A549 (cell line): ENCODE results near the gene HMCN1. TPM values are rescaled to one million over a fixed set of nuclear protein-coding genes. Genes with fewer than 3 reads are reported as not detected.

Experiments
- ATAC-seq, 2 experiments: fragments of 200-7000 bp in 1 of 2; fragments of >200 bp in 1 of 2; cut with Nextera tagmentation in 1 of 2; cut with Tn5 transposase in 1 of 2; 3 replicates each; pipeline versions ENCODE4 v1.8.0 to v1.9.1; 2018 to 2020; ENCODE audit warnings: mild to moderate bottlenecking in 1 of 2, moderate library complexity in 1 of 2
- CTCF ChIA-PET: fragments of 300-600 bp; sonication (Branson Sonifier 250); formaldehyde crosslinking; extraction: SDS; loops from one replicate; lab custom pipeline; 2021; ENCODE audit warnings: antibody characterized with exemption, inconsistent platforms; lab: Yijun Ruan, JAX
- POLR2A ChIA-PET: fragments of 350-600 bp; formaldehyde crosslinking; extraction: SDS; loops from one replicate; lab custom pipeline; 2021; ENCODE audit warnings: antibody characterized with exemption, inconsistent platforms; lab: Yijun Ruan, JAX
- DNase-seq, 2 experiments: peaks; one replicate each; pipeline versions ENCODE4 v3.0.0 to v3.0.0-alpha.2; 2011 to 2016; ENCODE audit warnings: low read depth in 1 of 2, low spot score in 1 of 2
- FAIRE-seq: peaks from 2 replicates; lab custom pipeline; 2011; peaks lifted over from hg19 to GRCh38; lab: Jason Lieb, UNC
- H3K27ac ChIP-seq, 2 experiments: fragments of >200 bp; sonication (Bioruptor Twin); formaldehyde crosslinking; 3 replicates each; pipeline ENCODE4 v1.5.1; 2016 to 2017
- H3K4me1 ChIP-seq: fragments of >200 bp; sonication (Bioruptor Twin); formaldehyde crosslinking; 3 replicates; pipeline ENCODE4 v1.6.1; 2016
- H3K4me2 ChIP-seq: fragments of >200 bp; sonication (Bioruptor Twin); formaldehyde crosslinking; 3 replicates; pipeline ENCODE4 v1.6.1; 2016
- H3K4me3 ChIP-seq: fragments of >200 bp; sonication (Bioruptor Twin); formaldehyde crosslinking; 3 replicates; pipeline ENCODE4 v1.5.1; 2016
- H3K9me3 ChIP-seq: fragments of >200 bp; sonication (Bioruptor Twin); formaldehyde crosslinking; 3 replicates; pipeline ENCODE4 v1.6.1; 2016
- BHLHE40 ChIP-seq: IDR thresholded peaks from 2 replicates; pipeline ENCODE4 v1.6.1; 2012; ENCODE audit warnings: low read depth, low read length, inconsistent platforms
- CHD2 ChIP-seq: fragments of 150-350 bp; IDR thresholded peaks from 2 replicates; pipeline ENCODE4 v1.6.1; 2014; ENCODE audit warnings: low read length; ENCODE audit not compliant: partially characterized antibody
- EP300 ChIP-seq, 2 experiments: fragments of >200 bp; sonication (Bioruptor Twin); formaldehyde crosslinking; IDR thresholded peaks; 2 replicates in 1 of 2; 3 replicates in 1 of 2; pipeline ENCODE4 v1.6.1; 2016 to 2017
- ESRRA ChIP-seq: fragments of 150-350 bp; IDR thresholded peaks from 2 replicates; pipeline ENCODE4 v1.6.1; 2014; ENCODE audit warnings: mild to moderate bottlenecking, low read length, borderline replicate concordance
- FOSL2 ChIP-seq, 2 experiments: fragments of 450-650 bp in 1 of 2; fragments of >200 bp in 1 of 2; sonication (Bioruptor Twin) in 1 of 2; formaldehyde crosslinking; IDR thresholded peaks; 2 replicates each; pipeline versions ENCODE4 v1.5.0 to v1.6.1; 2016 to 2020; ENCODE audit warnings: mild to moderate bottlenecking in 1 of 2, moderate library complexity in 1 of 2
- HDAC2 ChIP-seq: fragments of 200-600 bp; sonication (generic); IDR thresholded peaks from 2 replicates; pipeline ENCODE4 v1.6.1; 2016
- HEYL ChIP-seq: fragments of 250-450 bp; sonication (Bioruptor Pico); IDR thresholded peaks from 2 replicates; pipeline ENCODE4 v1.8.0; 2021; ENCODE audit warnings: mild to moderate bottlenecking, moderate library complexity
- HOXA7 ChIP-seq: fragments of 250-450 bp; sonication (Bioruptor Pico); IDR thresholded peaks from 2 replicates; pipeline ENCODE4 v1.5.0; 2020; ENCODE audit warnings: mild to moderate bottlenecking, moderate library complexity
- JUNB ChIP-seq: fragments of >200 bp; sonication (Bioruptor Twin); formaldehyde crosslinking; IDR thresholded peaks from 2 replicates; pipeline ENCODE4 v1.6.1; 2016
- KDM1A ChIP-seq: fragments of 200-600 bp; sonication (generic); IDR thresholded peaks from 2 replicates; pipeline ENCODE4 v1.6.1; 2016; ENCODE audit warnings: low read depth, mild to moderate bottlenecking
- KDM5A ChIP-seq: fragments of 200-600 bp; sonication (generic); IDR thresholded peaks from 2 replicates; pipeline ENCODE4 v1.6.1; 2016; ENCODE audit warnings: antibody characterized with exemption, mild to moderate bottlenecking
- MAZ ChIP-seq: fragments of 150-350 bp; IDR thresholded peaks from 2 replicates; pipeline ENCODE4 v1.6.1; 2014; ENCODE audit warnings: antibody characterized with exemption, low read depth, low read length, borderline replicate concordance
- NFE2L2 ChIP-seq: fragments of 150-350 bp; conservative IDR thresholded peaks from 2 replicates; pipeline ENCODE4 v1.6.1; 2014; ENCODE audit warnings: low read length
- NPAS2 ChIP-seq: fragments of 250-450 bp; sonication (Bioruptor Pico); IDR thresholded peaks from 2 replicates; pipeline ENCODE4 v1.8.0; 2022; ENCODE audit warnings: mild to moderate bottlenecking, moderate library complexity, borderline replicate concordance
- NR3C1 ChIP-seq: fragments of >200 bp; sonication (Bioruptor Twin); formaldehyde crosslinking; IDR thresholded peaks from 3 replicates; pipeline ENCODE4 v1.6.1; 2017
- POLR2A ChIP-seq: IDR thresholded peaks from 2 replicates; pipeline ENCODE4 v1.6.1; 2012; ENCODE audit warnings: mild to moderate bottlenecking, low read length
- POLR2AphosphoS2 ChIP-seq: conservative IDR thresholded peaks from 2 replicates; pipeline ENCODE4 v1.6.1; 2012; ENCODE audit warnings: low read length, improper control_type of control experiment, inconsistent platforms
- RAD21 ChIP-seq, 2 experiments: fragments of >200 bp in 1 of 2; sonication (Bioruptor Twin) in 1 of 2; formaldehyde crosslinking in 1 of 2; IDR thresholded peaks in 1 of 2; conservative IDR thresholded peaks in 1 of 2; 2 replicates in 1 of 2; 3 replicates in 1 of 2; pipeline ENCODE4 v1.6.1; 2012 to 2018; ENCODE audit warnings: inconsistent platforms in 1 of 2
- RARB ChIP-seq: fragments of 250-450 bp; sonication (Bioruptor Pico); IDR thresholded peaks from 2 replicates; pipeline ENCODE4 v1.8.0; 2021; ENCODE audit warnings: mild to moderate bottlenecking, moderate library complexity
- SMC3 ChIP-seq: fragments of >200 bp; sonication (Bioruptor Twin); formaldehyde crosslinking; IDR thresholded peaks from 3 replicates; pipeline ENCODE4 v1.6.1; 2018; ENCODE audit warnings: inconsistent platforms
- SREBF2 ChIP-seq: fragments of 450-650 bp; IDR thresholded peaks from 2 replicates; pipeline ENCODE4 v1.6.1; 2014; ENCODE audit warnings: mild to moderate bottlenecking, moderate library complexity
- TP53 ChIP-seq: fragments of 250-450 bp; sonication (Bioruptor Pico); IDR thresholded peaks from 2 replicates; pipeline ENCODE4 v1.5.0; 2021; ENCODE audit warnings: mild to moderate bottlenecking, moderate library complexity
- WGBS: methylation state at CpG from one replicate; pipeline ENCODE4 v1.1.6; 2017; ENCODE audit errors: missing lambda C conversion rate; 5-methylcytosine and 5-hydroxymethylcytosine counted together
- polyA plus RNA-seq, 4 experiments: library from polyadenylated mRNA; depleted of rRNA in 3 of 4; stranded (reverse); fragments of >200 nt; fragmentation: RNase III in 1 of 4; extraction: RNeasy Plus Mini Kit Qiagen cat#74134 plus additional on column Dnase treatment in 1 of 4; gene quantifications; 2 replicates in 3 of 4; 3 replicates in 1 of 4; pipeline ENCODE4 v1.2.3, GENCODE V29; 2011 to 2017
- TF ChIP-seq, protein P1 (sequence below): fragments of 150-350 bp; IDR thresholded peaks from 2 replicates; pipeline ENCODE4 v1.6.1; 2014; ENCODE audit warnings: low read depth, mild to moderate bottlenecking, low read length
- TF ChIP-seq, protein P2 (sequence below): fragments of >200 bp; sonication (Bioruptor Twin); formaldehyde crosslinking; IDR thresholded peaks from 3 replicates; pipeline ENCODE4 v1.6.1; 2016
- TF ChIP-seq, protein P3 (sequence below): fragments of 250-450 bp; sonication (Bioruptor Pico); IDR thresholded peaks from 2 replicates; pipeline ENCODE4 v1.5.0; 2021; ENCODE audit warnings: mild to moderate bottlenecking, moderate library complexity, borderline replicate concordance
- TF ChIP-seq, protein P4 (sequence below): IDR thresholded peaks from 2 replicates; pipeline ENCODE4 v1.6.1; 2012

HMCN1 gene
- polyA plus RNA-seq, 2 of the 4 experiments (the other 2 are of a cell fraction) = 0.03 to 0.06 TPM

DNA sequence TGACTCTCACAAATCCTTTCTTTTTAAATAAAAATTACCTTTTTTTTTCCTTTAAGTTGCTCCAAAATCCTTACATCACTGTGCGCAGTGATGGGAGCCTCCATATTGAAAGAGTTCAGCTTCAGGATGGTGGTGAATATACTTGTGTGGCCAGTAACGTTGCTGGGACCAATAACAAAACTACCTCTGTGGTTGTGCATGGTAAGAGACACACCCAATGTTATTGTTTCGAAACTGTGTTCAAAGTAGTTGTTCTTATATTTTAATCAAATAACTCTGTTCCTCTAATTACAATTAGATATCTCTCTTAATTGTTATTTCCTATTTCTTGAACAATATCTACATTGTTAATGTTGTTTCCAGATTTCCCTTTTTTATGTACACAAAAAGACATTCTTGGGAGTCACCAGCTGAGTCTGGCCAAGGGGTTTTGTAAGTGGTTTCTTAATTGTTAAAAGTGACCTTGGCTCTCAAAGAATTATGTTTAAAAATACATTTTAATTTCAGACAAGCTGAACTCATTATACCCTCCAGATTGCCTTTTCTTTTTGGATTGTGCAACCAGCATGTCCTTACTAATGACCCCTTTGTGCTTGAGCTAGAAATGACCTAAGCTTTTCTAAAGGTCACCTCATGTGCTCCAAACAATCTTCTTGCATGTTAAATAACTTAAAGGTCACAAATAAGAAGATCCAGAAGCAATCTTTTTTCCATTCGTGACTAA lies 250.1 kb downstream of the HMCN1 start:
- POLR2A ChIA-PET = no interaction called here
- H3K4me2 ChIP-seq = no peak overlapping the region
- 29% methylated on average over 4 of the region's 4 CpGs for WGBS
- no peak for ATAC-seq
- FAIRE-seq = no peak
- no peaks in the 10 kb centered on the region for H3K9me3 ChIP-seq
- no peak overlapping the region for H3K4me3 ChIP-seq
- no peak for DNase-seq
- no peaks in the 10 kb centered on the region for H3K4me1 ChIP-seq
- H3K27ac ChIP-seq = no peak overlapping the region
- CTCF ChIA-PET = no interaction called here
- TF ChIP-seq KDM5A (no peak), NFE2L2 (no peak), FOSL2 (IDR thresholded peaks at IDR 0.05) (no peak), FOSL2 (CRISPR knock-in tag; IDR thresholded peaks at IDR 0.05) (no peak), SREBF2 (no peak), EP300 (IDR thresholded peaks at IDR 0.05) (no peak), MAZ (no peak), HEYL (no peak), NR3C1 (no peak), ESRRA (no peak)

DNA sequence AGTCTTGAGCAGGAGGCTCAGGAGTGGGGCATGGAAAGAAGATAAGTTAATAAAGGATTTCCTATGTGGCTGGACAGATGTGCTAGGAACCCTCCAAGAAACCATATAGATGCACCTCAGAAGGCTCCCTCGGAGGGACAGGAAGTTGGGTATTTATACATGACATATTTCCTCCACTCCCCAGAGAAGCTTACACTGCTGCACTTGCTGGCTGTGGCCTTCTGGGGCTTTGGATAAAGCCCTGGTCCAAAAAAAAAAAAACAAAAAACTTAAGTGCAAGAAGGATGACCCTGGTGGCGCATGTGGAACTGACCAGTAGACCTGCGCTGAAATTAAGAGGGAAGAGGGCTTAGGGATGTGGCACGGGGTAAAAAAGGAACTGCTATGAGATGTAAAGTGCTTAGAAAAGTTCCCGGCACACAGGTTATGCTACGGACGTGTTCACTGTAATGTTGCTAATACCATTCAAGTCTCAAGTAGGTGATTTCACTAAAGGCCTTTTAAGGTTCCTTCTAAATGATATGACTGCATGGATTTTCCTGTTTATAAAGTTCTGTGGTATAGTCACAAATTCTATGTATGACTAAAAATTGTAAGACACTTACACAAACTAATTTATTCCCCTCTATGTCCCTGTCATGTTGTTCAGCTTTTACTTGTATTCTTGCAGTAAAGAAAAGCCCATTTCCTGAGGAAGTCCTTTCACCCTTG lies 253.6 kb downstream of the HMCN1 start:
- H3K9me3 ChIP-seq = no peaks in the 10 kb centered on the region
- H3K4me3 ChIP-seq = no peak overlapping the region
- FAIRE-seq (no peak), ATAC-seq (no peak; a peak in 1 of 6 replicates), DNase-seq (no peak)
- no peak overlapping the region for H3K4me2 ChIP-seq
- ChIA-PET POLR2A (no interaction called here), CTCF (no interaction called here)
- no peak overlapping the region for H3K27ac ChIP-seq
- TF ChIP-seq HDAC2 (no peak), HOXA7 (CRISPR knock-in tag) (no peak), HEYL (no peak), CHD2 (no peak), BHLHE40 (no peak), RAD21 (conservative IDR thresholded peaks at IDR 0.05 in 1 of 2, IDR thresholded peaks at IDR 0.05 in 1 of 2) (no peak), TP53 (CRISPR knock-in tag) (no peak)
- TF ChIP-seq, protein P1, sequence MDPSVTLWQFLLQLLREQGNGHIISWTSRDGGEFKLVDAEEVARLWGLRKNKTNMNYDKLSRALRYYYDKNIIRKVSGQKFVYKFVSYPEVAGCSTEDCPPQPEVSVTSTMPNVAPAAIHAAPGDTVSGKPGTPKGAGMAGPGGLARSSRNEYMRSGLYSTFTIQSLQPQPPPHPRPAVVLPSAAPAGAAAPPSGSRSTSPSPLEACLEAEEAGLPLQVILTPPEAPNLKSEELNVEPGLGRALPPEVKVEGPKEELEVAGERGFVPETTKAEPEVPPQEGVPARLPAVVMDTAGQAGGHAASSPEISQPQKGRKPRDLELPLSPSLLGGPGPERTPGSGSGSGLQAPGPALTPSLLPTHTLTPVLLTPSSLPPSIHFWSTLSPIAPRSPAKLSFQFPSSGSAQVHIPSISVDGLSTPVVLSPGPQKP = no peak
- TF ChIP-seq, protein P2, sequence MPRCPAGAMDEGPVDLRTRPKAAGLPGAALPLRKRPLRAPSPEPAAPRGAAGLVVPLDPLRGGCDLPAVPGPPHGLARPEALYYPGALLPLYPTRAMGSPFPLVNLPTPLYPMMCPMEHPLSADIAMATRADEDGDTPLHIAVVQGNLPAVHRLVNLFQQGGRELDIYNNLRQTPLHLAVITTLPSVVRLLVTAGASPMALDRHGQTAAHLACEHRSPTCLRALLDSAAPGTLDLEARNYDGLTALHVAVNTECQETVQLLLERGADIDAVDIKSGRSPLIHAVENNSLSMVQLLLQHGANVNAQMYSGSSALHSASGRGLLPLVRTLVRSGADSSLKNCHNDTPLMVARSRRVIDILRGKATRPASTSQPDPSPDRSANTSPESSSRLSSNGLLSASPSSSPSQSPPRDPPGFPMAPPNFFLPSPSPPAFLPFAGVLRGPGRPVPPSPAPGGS = no peak
- TF ChIP-seq, protein P3, sequence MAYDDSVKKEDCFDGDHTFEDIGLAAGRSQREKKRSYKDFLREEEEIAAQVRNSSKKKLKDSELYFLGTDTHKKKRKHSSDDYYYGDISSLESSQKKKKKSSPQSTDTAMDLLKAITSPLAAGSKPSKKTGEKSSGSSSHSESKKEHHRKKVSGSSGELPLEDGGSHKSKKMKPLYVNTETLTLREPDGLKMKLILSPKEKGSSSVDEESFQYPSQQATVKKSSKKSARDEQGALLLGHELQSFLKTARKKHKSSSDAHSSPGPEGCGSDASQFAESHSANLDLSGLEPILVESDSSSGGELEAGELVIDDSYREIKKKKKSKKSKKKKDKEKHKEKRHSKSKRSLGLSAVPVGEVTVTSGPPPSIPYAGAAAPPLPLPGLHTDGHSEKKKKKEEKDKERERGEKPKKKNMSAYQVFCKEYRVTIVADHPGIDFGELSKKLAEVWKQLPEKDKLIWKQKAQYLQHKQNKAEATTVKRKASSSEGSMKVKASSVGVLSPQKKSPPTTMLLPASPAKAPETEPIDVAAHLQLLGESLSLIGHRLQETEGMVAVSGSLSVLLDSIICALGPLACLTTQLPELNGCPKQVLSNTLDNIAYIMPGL (CRISPR knock-in tag) = no peak
- WGBS = 50% methylated on average over 7 of the region's 7 CpGs
- no peaks in the 10 kb centered on the region for H3K4me1 ChIP-seq

DNA sequence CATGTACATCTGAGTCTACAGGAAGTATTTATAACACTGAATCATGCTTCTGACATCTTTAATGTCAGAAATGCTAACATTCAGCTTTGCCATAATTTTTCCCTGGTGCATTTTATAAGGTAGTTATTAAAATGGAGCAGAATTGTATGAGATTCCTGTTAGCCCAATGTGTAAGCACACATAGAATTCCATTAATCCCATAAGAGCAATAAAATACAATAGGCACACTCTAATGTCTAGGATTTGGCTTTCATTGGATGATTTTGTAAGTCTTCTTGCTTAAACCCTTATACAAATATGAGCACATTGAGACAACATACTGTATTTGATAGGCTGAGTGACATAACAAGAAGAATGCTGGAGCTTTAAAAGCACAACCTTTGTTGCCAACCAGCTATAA lies 256.4 kb downstream of the HMCN1 start:
- TF ChIP-seq SMC3 (no peak), NPAS2 (CRISPR knock-in tag) (no peak), HEYL (no peak), MAZ (no peak), RARB (no peak), EP300 (IDR thresholded peaks at IDR 0.05) (no peak), ESRRA (no peak), TP53 (CRISPR knock-in tag) (no peak), JUNB (no peak), KDM1A (no peak), HOXA7 (CRISPR knock-in tag) (no peak), POLR2AphosphoS2 (no peak), KDM5A (no peak), POLR2A (no peak)
- TF ChIP-seq, protein P4, sequence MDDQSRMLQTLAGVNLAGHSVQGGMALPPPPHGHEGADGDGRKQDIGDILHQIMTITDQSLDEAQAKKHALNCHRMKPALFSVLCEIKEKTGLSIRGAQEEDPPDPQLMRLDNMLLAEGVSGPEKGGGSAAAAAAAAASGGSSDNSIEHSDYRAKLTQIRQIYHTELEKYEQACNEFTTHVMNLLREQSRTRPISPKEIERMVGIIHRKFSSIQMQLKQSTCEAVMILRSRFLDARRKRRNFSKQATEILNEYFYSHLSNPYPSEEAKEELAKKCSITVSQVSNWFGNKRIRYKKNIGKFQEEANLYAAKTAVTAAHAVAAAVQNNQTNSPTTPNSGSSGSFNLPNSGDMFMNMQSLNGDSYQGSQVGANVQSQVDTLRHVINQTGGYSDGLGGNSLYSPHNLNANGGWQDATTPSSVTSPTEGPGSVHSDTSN = no peak
- FAIRE-seq (no peak), DNase-seq (no peak), ATAC-seq (no peak)
- no peak overlapping the region for H3K4me2 ChIP-seq
- H3K9me3 ChIP-seq = no peaks in the 10 kb centered on the region
- H3K4me1 ChIP-seq = no peaks in the 10 kb centered on the region
- POLR2A ChIA-PET = no interaction called here
- no peak overlapping the region for H3K27ac ChIP-seq
- CTCF ChIA-PET = interaction anchor here (0.6 to 1.2 kb wide), 3 partner anchors 26 to 271 kb away, joined by 3 read pairs; no protein-coding TSS in a partner anchor
- no peak overlapping the region for H3K4me3 ChIP-seq
